Right atrium auricular region (tissue), 2 donors: Measurements from ENCODE around the gene LGI2. TPM values are rescaled to one million over a fixed set of nuclear protein-coding genes. Genes with fewer than 3 reads are reported as not detected.

Experiments
- DNase-seq: peaks from one replicate; pipeline ENCODE4 v3.0.0-alpha.2; 2019; ENCODE audit warnings: low spot score
- H3K27ac ChIP-seq, 2 donors: fragments of 200-600 bp; sonication (generic); 1 replicate in 1 of 2; 2 replicates in 1 of 2; pipeline ENCODE4 v1.5.1; 2016 to 2019
- H3K27me3 ChIP-seq, 2 donors: fragments of 200-600 bp; sonication (generic); one replicate each; pipeline versions ENCODE4 v1.5.1 to v1.6.0; 2017 to 2019
- H3K36me3 ChIP-seq: fragments of 200-600 bp; sonication (generic); one replicate; pipeline ENCODE4 v1.5.1; 2016
- H3K4me1 ChIP-seq, 2 donors: fragments of 200-600 bp; sonication (generic); one replicate each; pipeline versions ENCODE4 v1.5.1 to v1.6.0; 2017 to 2019
- H3K4me3 ChIP-seq, 2 donors: fragments of 200-600 bp; sonication (generic); 1 replicate in 1 of 2; 2 replicates in 1 of 2; pipeline ENCODE4 v1.5.1; 2017 to 2019; ENCODE audit warnings: mild to moderate bottlenecking in 1 of 2, moderate library complexity in 1 of 2
- H3K9me3 ChIP-seq, 2 donors: fragments of 200-600 bp; sonication (generic); one replicate each; pipeline ENCODE4 v1.5.1; 2019
- total RNA-seq, 2 donors: library from RNA; depleted of rRNA; stranded (reverse); fragments of >200 nt; gene quantifications; one replicate each; pipeline ENCODE4 v1.1.0, GENCODE V29; 2016
- TF ChIP-seq, protein P1 (sequence below), 2 donors: fragments of 200-600 bp; sonication (generic); IDR thresholded peaks; one replicate each; pipeline ENCODE4 v1.5.1; 2019; ENCODE audit warnings: antibody characterized with exemption in 2 of 2

The LGI2 gene
- total RNA-seq, 2 donors from 2014 or later: 1.1 to 1.9 TPM

DNA sequence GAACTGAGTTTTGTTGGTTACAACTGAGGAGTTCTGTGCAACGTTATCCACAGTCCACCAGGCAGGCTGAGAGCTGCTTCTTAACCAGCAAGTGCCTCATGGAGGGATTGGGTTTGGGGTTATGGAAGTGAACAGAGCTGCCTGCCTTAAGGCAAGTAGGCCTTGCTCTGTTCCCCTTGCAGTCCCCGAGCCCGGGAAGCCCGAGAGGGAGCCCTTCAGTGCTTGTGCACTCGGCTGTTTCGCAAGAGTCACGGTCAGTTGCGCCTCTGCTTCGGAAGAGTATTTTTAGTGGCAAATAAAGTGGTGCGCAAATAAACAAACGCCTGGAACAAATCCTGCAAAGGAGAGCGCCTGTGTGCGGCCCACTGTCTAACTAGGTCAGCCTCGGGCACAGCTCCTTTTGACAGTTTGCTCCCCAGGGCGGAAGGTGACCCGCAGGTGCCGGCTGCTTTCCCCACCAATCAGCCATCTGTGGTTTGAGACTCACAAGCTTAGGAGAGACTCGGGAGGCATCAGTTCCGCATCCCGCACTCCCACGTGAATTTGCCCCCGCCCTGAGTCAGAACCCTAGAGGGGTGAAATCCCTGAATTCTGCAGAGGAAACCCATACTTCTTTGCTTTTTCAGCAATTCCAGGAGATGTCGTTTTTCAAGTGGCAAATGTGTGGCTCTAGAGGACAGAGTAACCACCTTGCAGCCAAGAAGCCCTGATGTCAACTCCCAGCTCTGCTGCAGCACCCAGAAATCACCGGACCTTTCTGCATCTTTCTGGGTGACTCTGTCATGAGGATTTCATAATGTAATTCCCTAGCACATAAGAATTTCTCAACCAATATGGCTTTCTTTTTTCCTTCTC, 56.8 kb downstream of the LGI2 start:
- TF ChIP-seq, protein P1, sequence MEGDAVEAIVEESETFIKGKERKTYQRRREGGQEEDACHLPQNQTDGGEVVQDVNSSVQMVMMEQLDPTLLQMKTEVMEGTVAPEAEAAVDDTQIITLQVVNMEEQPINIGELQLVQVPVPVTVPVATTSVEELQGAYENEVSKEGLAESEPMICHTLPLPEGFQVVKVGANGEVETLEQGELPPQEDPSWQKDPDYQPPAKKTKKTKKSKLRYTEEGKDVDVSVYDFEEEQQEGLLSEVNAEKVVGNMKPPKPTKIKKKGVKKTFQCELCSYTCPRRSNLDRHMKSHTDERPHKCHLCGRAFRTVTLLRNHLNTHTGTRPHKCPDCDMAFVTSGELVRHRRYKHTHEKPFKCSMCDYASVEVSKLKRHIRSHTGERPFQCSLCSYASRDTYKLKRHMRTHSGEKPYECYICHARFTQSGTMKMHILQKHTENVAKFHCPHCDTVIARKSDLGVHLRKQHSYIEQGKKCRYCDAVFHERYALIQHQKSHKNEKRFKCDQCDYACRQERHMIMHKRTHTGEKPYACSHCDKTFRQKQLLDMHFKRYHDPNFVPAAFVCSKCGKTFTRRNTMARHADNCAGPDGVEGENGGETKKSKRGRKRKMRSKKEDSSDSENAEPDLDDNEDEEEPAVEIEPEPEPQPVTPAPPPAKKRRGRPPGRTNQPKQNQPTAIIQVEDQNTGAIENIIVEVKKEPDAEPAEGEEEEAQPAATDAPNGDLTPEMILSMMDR (IDR thresholded peaks at IDR 0.05): no peak
- DNase-seq: peak; percentile 66
- Histone ChIP-seq H3K27me3 (no peaks in the 10 kb centered on the region), H3K27ac (no peak overlapping the region), H3K4me3 (no peak overlapping the region), H3K9me3 (no peaks in the 10 kb centered on the region), H3K36me3 (no peaks in the 10 kb centered on the region), H3K4me1 (no peaks in the 10 kb centered on the region)

- no peaks in the 10 kb centered on the region for H3K4me1 ChIP-seq
- no peak overlapping the region for H3K4me3 ChIP-seq
- TF ChIP-seq, protein P1 (IDR thresholded peaks at IDR 0.05): no peak
- DNase-seq: no peak
- no peaks in the 10 kb centered on the region for H3K27me3 ChIP-seq
- H3K27ac ChIP-seq: no peak overlapping the region
- no peaks in the 10 kb centered on the region for H3K9me3 ChIP-seq
- H3K36me3 ChIP-seq: no peaks in the 10 kb centered on the region
Observed at GRCh38 chr4:24973404-24973746, 57.4 kb downstream of the LGI2 start.

DNA sequence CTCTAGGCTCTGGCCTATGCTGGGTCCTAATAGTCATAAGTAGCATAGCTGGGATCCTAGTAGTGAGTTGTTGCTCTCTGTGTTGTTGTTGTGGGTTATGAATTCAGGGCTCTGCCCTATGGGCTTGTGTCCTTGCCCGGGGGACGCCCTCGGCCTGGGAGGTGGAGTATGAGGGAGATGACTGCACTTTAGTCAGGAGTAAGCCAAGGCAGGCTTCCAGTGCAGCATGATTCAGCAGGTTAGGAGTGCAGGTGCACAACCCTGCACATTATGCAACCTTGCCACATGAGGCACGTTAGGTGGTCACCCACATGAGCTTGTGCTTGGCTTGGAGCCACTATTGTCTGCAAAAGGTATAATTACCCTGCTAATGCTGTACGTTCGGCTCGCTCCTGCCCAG, 59.6 kb downstream of the LGI2 start:
- Histone ChIP-seq H3K27ac (no peak overlapping the region), H3K4me3 (no peak overlapping the region), H3K4me1 (no peaks in the 10 kb centered on the region), H3K27me3 (no peaks in the 10 kb centered on the region), H3K36me3 (no peaks in the 10 kb centered on the region), H3K9me3 (no peaks in the 10 kb centered on the region)
- TF ChIP-seq, protein P1 (IDR thresholded peaks at IDR 0.05): no peak
- DNase-seq: no peak

- no peak overlapping the region for H3K4me3 ChIP-seq
- no peaks in the 10 kb centered on the region for H3K4me1 ChIP-seq
Observed at GRCh38 chr4:24970635-24971034, 60.1 kb downstream of the LGI2 start.

DNA sequence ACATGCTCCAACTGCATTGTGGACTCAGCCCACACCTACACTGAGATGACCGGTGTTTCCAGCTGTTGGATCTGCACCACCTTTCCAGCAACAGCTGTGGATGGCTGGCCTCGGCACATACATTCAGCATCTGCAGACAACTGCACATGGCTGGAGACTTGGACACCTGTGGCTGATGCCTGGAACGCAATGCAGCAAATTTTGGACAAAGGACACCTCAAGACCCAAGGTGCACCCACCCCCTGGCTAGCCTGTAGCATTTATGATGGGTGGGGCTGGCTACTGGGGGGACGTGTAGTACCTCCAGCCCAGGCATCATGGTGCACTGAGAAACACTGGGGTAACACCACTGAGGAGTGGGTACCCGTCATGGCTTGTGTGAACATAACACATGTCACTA, 60.6 kb downstream of the LGI2 start:
- no peaks in the 10 kb centered on the region for H3K27me3 ChIP-seq
- no peak overlapping the region for H3K4me3 ChIP-seq
- H3K9me3 ChIP-seq: no peaks in the 10 kb centered on the region
- H3K4me1 ChIP-seq: no peaks in the 10 kb centered on the region
- TF ChIP-seq, protein P1 (IDR thresholded peaks at IDR 0.05): no peak
- H3K27ac ChIP-seq: no peak overlapping the region
- no peak for DNase-seq
- H3K36me3 ChIP-seq: no peaks in the 10 kb centered on the region

More at GRCh38 chr4:24970635-24971034, 60.1 kb downstream of the LGI2 start:
- H3K27ac ChIP-seq: no peak overlapping the region
- TF ChIP-seq, protein P1 (IDR thresholded peaks at IDR 0.05): no peak
- H3K27me3 ChIP-seq: no peaks in the 10 kb centered on the region
- H3K9me3 ChIP-seq: no peaks in the 10 kb centered on the region
- H3K36me3 ChIP-seq: no peaks in the 10 kb centered on the region
- DNase-seq: no peak

DNA sequence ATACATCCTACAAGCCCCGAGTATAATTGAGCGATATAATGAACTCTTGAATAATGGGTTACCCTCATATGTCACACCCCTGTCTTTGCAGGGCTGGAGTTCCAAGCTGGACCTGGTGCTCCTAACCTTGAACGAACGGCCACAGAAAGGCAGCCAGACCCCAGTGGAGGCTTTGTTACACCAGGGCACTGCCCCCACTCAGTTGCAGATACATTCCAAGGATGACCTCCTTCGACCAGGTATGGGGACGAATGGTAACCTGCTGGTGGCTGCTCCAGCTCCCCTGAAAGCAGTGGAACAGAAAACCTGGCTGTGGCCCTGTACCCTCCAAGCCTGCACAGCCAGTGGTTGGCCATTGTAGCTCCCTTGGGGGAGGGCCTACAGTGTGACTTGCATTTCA, 61.3 kb downstream of the LGI2 start:
- Histone ChIP-seq H3K27ac (no peak overlapping the region), H3K4me3 (no peak overlapping the region), H3K4me1 (no peaks in the 10 kb centered on the region), H3K36me3 (no peaks in the 10 kb centered on the region), H3K27me3 (no peaks in the 10 kb centered on the region), H3K9me3 (no peaks in the 10 kb centered on the region)
- TF ChIP-seq, protein P1 (IDR thresholded peaks at IDR 0.05): no peak
- DNase-seq: no peak
